Measurements from ENCODE around the gene ZKSCAN7.

DNA sequence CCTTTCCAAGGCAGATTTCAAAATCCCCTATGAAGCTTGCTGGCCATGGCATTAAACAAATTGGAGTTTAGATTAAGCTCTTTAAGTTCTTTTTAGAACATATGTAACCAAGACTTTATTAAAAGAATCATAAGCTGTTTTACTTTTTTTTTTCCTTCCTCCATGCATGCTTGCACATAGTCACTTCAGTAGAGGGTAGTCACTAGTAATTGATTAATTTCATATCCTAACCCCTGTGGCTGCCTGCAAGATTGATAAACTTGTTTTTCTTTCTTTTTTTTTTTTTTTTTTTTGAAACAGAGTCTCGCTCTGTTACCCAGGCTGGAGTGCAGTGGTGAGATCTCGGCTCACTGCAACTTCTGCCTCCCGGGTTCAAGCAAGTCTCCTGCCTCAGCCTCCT, 33.3 kb upstream of the ZKSCAN7 start:
- no peak for TF ChIP-seq GATA2 (IDR thresholded peaks at IDR 0.05; ENCODE audit: low read depth, low read length)
- TF ChIP-seq GATA3 (IDR thresholded peaks at IDR 0.05; ENCODE audit: low read depth, low read length): no peak

All from SH-SY5Y (cell line).